GM21367 (cell line): ENCODE measurements around the gene DCAF5.
"Not testable (repeated sequence)": the region's sequence is repeated elsewhere in the genome, so short reads cannot be mapped to it uniquely, and the experiment has no call there.

Source experiments
- ATAC-seq: cut with Tn5 transposase; IDR thresholded peaks from one replicate; pipeline ENCODE4 v1.9.1; 2021; ENCODE audit not compliant: unreplicated experiment

The DCAF5 gene

DNA sequence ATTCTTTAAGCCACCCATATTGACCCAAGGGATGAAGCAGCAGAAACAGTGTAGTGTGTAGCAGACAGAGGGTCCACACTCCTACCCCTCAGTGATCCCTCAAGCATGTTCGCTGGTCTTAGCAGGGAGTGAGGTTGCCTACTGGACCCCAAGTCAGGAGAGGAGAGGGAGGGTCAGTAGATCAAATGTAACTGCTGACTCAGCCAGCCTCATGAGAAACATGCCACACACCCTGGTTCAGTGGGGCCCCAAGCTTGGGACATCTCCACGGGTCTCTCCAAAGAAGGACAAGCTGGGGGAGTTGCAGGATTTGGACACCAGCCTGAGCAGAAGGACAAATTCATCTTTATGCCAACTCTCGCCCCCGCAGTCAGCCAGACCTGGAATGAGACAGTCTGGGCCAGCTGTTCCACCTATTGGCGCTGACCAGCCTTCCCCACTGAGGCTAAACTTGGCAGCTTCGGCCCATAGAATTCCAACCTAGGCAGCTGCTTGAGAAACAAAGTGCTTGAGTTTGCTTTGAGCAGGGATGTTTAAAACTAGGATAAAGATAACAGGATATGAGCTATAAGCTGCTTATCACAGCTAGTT lies 107.9 kb downstream of the DCAF5 start:
- no peak for ATAC-seq

DNA sequence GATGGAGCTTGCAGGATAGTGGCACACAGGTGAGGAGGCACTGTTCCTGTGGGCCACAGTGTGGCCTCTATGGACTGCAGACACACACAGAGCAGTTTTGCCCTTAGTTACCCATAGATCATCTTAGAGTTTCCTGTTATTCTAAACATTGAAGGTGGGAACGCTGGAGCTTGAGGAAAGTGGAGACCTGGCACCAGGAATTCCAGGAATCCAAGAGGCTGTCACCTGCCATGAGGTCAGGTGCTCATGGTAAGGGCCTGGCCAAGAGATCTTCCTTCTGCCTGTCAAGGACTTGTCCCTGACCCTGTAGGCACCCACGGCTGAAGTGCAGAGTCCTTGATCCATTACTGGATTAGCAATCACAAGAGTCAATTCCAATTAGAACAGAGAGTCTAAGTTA lies 108.6 kb downstream of the DCAF5 start:
- no peak for ATAC-seq

DNA sequence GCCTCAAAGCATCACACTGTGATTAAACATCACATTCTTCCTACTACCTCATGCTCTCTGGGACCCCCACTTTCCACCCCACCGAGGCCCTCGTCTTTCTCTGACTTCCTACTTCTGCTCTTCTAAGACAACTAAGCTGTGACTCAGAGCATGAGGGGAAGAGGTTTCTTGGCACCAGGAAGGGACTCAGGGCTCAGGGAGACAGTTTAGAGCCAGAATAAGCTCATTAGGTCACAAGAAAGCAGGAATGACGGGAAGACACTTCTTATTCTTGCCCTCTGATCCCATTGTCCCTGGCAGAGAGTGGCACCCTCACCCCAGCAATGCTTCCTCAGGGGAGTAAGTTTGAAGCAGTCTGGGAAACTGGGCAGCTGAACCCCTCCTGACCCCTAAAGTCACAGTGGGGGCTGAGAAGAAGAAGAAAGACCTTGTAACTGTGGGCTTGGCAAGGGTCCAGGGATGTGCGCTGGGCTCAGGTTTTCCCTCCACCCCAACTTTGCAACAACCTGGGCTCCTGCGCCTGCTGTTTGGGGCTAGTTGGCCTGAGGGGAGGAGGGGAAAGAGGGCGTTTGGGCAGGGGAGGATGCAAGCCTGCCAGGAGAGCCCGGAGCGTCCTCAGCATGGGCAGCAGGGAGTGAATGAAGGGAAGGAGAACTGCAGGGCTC lies 109.2 kb downstream of the DCAF5 start:
- no peak for ATAC-seq

DNA sequence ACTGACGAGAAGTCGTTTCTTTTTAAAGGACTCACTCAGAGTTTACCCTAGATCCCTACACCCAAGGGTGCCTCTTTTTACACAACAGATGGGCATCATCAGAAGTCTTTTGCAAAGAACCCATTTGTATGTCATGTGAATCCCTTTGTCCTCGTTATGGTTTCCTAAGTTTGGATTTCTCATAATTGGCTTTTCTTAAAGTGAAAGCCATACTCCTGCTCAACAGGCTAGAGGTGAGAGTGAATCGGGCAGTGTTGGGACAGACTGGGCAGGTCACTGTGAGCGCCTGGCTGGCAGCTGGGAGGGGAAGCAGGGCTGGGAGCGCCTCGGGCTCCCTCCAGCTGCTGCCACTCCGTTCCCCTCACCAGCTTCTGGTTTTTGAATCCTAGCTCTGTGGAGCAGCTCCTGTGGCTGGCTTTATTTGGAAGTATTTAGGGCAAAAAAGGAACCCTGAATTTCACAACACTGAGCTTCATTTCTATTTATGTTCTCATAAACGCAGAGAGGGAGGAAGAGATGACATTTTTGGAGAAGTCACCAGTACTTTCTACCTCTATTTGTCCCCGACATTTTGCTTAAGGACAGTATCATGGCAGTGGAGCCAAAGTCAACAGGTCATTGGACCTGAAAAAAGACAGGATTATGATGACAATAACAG lies 110.0 kb downstream of the DCAF5 start:
- ATAC-seq, result no peak

DNA sequence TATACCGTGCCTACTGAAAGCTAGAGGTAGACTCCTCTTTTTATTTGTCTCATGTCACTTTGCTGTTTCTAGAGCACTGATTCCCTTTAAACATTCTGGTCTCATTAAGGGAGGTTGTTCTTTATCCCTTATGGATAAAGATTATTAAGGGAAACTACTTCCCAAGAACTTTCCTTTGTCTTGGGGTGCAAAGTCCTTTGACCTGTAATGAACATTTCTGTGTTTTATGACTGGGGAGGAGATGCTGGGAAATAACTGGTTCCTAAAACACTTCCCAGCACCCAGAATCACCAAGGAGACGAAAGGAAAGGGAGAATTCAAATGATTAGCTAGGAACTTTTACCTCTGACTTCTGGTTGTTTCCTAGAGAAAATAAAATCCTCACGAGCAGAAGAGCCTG lies 110.6 kb downstream of the DCAF5 start:
- ATAC-seq, result no peak

DNA sequence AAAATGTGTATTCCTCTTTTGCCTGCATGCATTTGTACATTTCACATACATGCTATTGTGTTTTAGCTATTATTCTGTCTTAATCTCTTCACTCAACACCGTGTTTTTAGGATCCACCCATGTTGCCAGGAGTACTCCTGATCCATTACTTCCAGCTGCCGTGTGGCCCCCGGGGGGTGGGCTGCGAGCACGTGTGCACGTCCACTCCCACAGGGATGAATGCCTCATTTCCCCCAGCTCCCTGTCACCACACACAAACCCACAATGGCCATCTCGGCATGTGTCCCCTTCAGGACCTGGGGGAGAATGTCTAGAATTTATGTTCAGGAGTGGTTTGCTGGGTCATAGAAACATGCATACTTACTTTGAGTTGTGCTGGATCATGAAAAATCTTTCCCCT lies 111.1 kb downstream of the DCAF5 start:
- ATAC-seq, result no peak

DNA sequence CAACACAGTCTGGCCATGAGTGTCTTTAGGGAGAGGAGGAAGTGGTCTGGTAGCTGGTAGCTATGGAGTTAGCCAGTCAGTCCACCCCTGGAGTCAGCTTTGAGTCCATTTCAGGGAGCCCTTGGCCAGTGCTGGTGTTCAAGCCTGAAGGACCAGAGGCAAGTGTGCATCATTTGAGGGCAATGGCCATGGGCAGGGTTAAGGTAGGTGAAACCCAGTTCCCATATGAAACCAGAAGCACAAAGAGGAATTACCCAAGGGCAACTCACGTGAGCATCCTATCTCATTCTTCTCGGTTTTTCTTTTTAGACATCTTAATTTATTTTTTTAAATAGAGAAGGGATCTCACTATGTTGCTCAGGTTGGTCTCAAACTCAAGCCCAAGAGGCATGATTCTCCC lies 112.6 kb downstream of the DCAF5 start:
- ATAC-seq, result no peak

DNA sequence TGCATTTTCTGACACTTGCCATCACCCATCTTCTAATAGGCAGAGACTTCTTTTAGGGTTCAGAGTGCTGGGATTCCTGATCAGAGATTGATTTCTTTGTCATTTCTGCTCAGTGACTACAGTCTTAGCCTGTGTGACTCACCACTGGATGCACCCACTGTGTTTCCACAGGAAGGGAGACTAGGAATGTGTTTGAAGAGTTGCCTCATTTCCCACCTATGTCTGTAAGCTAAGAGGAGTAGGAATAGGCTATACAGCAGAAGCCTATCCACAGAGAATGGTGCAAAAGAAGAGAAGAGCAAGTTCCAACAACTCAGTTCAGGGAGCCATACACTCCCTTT lies 113.7 kb downstream of the DCAF5 start:
- no peak for ATAC-seq

DNA sequence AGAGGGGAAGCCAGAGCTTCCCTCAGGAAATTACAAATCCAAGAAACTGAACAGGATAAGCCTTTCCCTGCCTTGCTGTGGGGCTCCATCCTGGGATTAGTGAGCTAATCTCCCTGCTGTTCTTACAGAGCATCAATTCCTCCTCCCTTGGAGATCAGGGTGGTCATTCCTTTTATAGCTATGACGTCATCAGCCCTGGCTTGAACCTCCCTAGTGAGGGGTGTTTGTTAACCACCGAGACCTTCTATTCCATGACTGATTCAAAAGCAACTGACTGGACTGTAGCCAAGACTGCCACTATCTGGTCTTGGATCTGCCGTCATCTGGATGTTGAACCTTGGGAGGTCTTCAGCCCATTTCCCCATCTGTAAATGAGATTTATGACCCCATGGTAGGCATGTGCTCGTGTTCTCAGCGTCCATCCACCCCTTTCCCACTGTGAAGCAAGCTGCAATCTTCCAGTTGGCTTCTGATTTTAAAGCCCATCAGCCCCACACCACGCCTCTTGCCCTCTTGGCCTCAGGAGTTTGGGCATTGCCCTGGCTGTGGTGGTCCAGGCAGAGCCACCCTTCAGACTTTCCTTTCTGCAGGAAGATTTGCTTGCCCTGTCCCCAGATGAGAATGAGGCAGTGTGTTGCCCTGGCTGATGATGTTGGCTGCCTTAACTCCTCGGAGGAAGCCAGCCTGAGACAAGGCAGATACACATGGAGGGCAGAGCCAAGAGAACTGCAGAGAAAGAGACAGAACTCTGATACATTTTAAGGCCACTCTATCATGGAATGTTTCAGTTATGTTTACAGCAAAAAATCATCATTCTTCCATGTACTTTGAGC lies 114.2 kb downstream of the DCAF5 start:
- ATAC-seq, result no peak

DNA sequence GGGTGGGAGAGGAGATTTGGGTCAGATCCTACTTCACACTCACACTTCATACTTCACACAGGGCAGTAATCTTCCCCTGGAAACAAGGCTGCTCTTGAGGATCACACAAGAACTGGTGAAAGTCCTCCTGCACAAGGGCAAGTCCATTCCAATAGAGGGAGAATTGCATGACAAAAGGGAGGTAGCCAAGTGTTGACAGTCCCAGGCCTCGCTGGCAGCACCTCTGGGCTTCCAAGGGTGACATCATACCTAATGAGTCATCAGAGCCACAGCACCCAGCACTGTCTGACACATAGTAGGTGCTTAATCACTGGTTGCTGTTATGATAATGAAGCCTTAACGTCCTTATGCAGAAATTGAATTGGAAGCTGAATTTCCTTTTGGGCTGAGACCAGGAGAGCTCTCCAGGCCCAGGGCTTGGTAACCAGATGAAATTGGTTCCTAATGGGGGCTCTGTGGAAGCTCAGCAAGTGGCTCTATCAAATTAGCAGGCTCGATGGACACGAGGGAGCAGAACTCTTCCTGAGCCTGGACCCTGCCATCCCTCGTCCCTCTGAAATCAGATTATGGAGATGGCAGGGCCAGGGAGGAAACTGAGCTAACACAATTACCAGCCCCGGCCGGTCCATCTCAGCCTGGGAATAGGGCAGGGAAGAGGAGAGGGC lies 115.0 kb downstream of the DCAF5 start:
- no peak for ATAC-seq

DNA sequence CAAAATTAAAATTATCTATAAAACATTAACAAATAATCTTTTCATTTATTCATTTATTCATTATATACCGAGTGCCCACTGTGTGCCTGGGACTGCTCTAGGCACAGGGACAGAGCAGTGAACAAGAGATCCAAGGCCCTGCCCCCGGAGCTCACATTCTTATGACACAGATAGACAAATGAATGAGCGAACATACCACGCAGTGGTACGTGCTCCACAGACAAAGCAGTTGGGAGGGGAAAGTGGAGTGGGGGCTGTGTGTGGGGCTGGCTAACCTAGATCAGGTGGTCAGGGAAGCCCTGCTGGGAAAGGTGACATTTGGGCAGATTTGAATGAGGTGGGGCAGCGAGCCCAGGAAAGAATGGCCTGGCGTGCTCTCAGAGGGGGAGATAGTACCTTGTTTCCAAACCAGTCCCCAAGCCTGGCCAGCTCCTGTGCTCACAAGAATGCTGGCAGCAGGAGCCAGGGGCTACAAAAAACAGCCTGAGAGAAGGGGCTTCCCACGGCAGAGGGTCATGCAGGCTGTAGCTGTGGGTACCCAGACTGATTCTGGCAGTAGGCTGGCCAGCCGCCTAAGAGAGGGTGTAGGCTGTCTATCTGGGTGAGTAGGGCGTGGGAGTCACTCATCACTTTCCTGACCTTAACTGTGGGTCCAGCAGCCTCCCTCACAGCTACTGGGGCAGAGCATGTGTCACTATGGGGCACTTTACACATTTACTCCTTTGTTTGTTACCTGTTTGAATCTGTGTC lies 116.0 kb downstream of the DCAF5 start:
- ATAC-seq, result no peak

DNA sequence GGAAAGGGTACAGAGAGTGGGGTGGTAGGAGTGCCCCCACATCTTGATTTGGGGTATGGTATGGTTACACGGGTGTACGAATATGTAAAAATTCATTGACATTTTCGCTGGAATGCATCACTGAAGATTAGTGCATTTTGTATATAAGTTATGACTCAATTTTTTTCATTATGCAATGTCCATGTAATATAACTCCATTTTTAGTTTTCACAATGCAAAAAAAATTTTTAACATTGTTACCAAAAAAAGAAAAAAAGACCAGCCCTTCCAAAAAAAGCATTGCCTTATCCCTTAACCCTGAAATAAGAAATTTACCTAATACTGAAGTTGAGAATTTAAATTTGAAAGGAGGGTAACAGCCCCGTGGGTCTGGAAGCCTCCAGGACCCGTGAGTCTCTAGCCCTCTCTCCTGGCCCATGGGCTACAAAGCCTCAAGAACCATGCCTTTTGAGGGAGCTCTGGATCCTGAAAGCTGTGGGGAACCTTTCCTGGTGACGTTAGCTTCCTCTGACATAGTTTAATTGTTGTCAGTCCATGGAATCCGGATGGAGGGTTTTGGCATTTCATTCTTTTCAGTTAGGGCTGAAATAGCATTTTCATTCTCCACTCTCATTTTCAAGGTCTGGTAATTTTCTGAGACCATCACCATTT lies 118.2 kb downstream of the DCAF5 start:
- no peak for ATAC-seq

DNA sequence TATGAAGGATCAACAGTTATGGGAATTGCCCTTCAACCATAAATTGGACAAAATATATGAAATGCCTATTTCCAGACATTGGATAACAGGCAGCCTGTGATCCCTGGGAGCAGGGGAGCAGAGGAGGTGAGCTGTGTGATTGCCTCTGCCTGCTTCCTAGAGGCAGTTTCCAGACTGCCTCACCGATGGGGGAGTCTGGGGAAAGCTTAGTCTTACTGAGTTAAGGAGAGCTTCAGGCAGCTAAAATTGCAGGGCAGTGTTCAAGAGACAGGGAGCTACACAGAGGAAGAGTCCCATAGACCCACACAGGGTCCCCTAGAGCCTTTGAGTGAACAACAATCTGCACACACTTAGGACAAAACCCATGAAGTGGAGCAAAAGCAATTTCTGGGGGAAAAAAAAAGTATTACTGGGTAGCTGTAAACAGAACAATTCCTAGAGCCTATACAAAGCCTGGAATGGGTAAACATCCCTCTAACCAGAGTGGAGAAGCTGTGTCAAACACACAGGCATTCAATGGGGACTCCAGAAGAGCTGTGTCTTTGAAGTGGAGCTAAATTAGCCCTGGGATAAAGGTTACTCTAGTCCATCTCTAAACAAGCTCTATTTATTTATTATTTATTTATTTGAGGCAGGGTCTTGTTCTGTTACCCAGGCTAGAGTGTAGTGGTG lies 125.5 kb downstream of the DCAF5 start:
- no peak for ATAC-seq

DNA sequence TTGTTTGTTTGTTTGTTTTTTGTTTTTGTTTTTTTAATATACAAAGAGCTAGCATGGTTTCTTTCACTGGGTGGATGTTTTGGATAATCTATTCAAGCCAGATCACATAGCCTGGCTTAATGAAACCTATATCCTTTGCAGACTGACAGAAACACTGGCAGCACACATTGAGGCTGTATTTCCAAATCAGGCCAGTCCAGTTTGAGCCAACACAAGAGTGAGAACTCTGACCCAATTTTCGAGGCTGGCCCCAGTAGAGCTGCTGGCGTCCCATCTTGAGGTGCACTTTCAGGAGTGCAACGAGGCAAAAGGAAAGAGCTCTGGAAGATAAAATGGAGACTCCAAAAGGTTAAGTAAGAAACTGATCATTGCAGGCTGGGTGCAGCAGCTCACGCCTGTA lies 129.9 kb downstream of the DCAF5 start:
- ATAC-seq, result no peak

DNA sequence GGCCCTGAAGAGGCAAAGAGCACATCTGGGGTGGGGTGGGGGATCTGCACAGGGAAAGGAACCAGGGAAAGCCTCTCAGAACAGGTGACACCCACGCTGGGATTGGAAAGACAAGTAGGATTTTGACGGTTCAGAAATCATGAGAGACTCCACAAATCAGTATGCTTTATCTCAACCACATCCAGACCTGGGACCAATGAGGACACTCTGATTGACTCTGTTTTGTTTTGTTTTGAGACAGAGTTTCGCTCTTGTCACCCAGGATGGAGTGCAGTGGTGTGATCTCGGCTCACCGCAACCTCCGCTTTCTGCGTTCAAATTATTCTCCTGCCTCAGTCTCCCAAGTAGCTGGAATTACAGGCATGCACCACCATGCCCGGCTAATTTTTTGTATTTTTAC lies 130.8 kb downstream of the DCAF5 start:
- ATAC-seq, result not testable (repeated sequence)

DNA sequence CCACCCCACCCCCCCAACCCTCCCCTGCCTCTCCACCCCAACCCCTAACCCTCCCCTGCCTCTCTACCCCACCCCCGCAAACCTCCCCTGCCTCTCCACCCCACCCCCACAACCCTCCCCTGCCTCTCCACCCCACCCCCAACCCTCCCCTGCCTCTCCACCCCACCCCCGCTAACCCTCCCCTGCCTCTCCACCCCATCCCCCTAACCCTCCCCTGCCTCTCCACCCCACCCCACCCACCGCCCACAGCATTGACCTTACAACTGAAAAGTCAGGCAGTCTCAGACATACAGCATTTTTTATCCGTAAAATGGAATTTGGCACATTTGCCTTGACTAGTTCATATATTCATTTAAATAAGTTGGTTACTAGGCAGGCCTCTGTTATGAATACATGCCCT lies 135.2 kb downstream of the DCAF5 start:
- ATAC-seq, result no peak

DNA sequence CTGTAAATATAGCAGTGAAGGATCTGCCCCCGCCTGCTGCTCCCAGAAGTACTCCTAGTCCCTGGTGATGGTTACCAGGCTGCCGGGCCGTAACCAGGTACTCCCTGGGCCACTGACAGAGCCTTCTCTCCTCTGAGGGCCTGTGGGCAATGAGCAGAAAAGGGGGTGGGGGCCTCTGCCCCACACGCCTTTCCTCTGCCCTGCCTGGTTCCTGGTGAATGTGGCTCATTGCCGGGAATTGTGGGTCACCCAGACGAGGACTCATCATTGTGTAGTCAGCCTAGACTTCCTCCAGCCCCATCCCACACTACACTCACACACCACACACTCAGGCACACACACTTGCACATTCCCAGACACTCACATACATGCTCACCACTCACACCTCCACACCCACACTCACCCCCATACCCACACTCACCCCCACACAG lies 138.1 kb downstream of the DCAF5 start:
- ATAC-seq, result no peak

DNA sequence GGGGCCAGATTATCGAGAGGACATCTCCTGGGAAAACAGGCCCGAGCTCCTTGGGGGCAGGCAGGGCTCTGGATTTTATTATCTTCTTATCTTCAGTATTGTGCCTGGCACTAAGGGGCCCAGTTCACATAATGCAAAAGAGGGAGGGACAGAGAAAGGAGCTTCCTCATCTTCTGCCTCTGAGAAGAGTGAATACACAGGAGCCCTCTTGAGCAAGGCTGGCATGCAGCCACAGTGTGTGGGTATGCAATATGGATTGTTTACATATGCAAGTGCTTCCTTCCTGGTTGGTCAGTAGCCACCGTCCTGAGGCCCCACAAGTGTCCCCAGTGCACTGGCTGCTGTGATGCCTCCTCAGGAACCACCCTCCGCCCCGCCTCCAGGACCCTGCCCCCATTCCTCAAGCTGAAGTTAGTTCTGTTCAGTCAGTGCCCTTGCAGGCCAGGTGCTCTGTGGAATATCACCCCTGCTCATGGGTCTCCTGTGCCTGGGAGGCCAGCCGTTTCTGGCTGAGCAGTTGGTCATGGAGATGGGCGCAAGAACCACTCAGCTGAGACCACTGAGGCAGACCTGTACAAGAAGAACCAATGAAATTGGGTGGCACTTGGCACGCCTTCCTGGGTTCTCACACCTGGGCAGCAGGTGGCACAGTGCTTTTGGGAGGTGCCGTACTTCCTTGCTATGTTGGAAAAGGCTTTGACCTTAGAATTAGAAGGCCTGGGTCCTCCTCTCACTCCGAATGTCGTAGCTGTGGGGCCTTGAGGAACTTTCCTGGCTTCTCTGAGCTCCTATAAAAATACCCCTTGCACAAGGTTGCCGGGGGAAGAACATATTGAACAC lies 138.8 kb downstream of the DCAF5 start:
- no peak for ATAC-seq
